Measurements from ENCODE around the gene ARAP1.
A peak's percentile ranks its signal among the peaks of the same experiment; 100 is the strongest.

Gene ARAP1

GRCh38 chr11:72762641-72763304, 10.6 kb upstream of the ARAP1 start:
- no peak for DNase-seq (ENCODE audit: low read depth)

GRCh38 chr11:72760539-72761405, 8.6 kb upstream of the ARAP1 start:
- peak; percentile 44 for DNase-seq (ENCODE audit: low read depth)

- DNase-seq (ENCODE audit: low read depth) = no peak
Observed at GRCh38 chr11:72759468-72759985, 7.3 kb upstream of the ARAP1 start.

- no peak for DNase-seq (ENCODE audit: low read depth)
Observed at GRCh38 chr11:72758690-72759389, 6.6 kb upstream of the ARAP1 start.

DNA sequence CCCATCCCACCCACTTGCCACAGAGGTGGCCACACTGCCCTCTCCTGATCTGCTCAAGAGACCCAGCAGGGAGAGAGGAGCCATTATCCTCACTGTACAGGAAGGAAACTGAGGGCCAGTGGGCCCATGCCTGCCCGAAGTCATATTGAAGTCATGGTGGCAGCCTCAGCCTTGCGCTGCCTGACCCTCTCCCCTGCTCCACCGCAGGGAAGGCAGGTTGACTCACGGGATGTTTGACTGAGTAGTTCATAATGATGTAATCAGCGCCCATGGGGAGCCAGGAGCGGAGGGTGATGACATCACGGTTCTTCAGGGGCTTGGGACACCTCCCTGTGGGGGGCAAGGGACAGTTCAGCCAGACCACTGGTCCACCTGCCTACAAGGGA, 6.1 kb upstream of the ARAP1 start:
- no peak for DNase-seq (ENCODE audit: low read depth)

- no peak for DNase-seq (ENCODE audit: low read depth)
Observed at GRCh38 chr11:72755713-72756285, 3.6 kb upstream of the ARAP1 start.

- DNase-seq (ENCODE audit: low read depth) = no peak
Observed at GRCh38 chr11:72754544-72755155, 2.4 kb upstream of the ARAP1 start.

- DNase-seq (ENCODE audit: low read depth) = no peak
Observed at GRCh38 chr11:72754149-72754543, 1.9 kb upstream of the ARAP1 start.

- no peak for DNase-seq (ENCODE audit: low read depth)
Observed at GRCh38 chr11:72753341-72754148, 1.3 kb upstream of the ARAP1 start.

DNA sequence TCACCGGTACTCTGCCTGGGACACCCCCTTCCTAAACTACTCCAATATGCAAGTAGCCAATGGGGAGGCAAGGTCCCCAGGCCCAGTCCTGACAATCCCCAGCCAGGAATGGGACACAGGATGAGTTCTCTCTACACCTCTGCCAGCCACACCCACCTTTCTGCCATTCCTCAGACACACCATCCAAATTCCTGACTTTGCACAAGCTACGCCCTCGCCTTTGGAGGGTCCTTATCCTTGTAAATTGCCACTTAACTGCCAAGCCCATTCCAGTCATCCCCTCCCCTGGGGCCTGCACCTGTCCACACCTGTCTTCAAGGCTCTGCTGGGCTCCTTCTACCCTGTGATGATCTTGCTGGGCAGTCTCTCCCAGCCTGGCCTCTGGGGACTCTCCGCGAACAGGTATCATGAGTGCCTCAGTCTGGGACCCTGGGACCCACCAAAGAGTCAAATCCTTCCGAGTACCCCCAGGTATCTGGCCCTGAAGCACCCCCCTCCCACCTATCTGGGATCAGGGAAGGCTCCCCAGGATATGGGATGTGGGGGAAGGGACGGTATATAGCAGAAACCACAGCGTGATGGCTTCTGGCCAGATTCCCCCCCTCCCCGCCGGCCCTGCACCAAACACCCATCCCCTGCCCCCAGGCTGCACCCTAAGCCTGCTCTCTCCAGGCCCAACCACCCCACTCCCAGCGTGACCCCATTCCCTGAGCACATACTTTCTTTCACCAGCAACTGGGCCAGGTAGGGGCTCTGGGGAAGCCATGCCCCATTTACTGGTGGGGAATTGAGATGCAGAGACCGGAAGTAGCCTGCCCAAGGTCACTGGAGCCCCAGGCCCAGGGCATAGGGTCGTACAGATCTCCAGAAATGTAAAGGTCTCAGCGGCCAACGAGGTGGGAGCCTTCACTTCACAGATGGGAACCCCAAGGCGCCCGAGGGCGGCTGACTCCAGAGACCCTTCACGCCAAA, 806 bp downstream of the ARAP1 start:
- DNase-seq (ENCODE audit: low read depth) = no peak

- no peak for DNase-seq (ENCODE audit: low read depth)
Observed at GRCh38 chr11:72750556-72751115, 1.6 kb downstream of the ARAP1 start.

GRCh38 chr11:72750086-72750485, 2.1 kb downstream of the ARAP1 start:
- DNase-seq (ENCODE audit: low read depth) = no peak

- no peak for DNase-seq (ENCODE audit: low read depth)
Observed at GRCh38 chr11:72747289-72747855, 4.8 kb downstream of the ARAP1 start.

GRCh38 chr11:72746821-72747220, 5.4 kb downstream of the ARAP1 start:
- DNase-seq (ENCODE audit: low read depth) = no peak

DNA sequence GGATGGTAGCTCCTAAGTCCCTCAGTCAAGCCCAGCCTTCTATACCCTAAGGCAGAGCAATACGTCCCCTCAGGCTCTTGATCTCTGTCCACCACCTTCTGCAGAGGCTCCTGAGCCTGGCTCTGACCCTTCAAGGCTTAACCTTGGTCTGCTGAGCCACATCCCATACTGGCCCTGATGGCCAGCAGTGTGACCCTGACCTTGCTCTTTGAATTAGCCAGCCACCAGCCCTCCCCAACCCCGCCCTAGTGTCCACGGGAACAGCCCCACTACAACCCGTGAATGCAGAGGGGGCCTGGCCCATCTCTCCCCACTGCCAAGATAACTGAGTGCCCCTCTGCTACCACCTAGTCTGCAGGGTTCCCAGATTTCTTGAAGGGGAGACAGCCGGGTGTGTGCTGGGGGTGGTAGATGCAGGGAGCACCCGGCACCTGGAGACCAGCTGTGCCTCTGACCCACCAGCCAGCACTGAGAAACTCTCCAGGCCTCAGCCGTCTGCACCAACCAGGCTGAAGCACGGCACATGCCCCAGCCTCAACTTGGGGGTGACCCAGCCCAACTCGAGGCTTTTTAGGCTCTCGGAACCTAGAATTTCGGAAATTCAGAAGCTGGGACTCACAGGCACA, 6.2 kb downstream of the ARAP1 start:
- DNase-seq (ENCODE audit: low read depth) = no peak

GRCh38 chr11:72745511-72745910, 6.7 kb downstream of the ARAP1 start:
- DNase-seq (ENCODE audit: low read depth) = no peak

- DNase-seq (ENCODE audit: low read depth) = no peak
Observed at GRCh38 chr11:72744474-72744873, 7.7 kb downstream of the ARAP1 start.

- DNase-seq (ENCODE audit: low read depth) = no peak
Observed at GRCh38 chr11:72743321-72744221, 8.6 kb downstream of the ARAP1 start.
